ENCODE results near the gene DROSHA.

DNA sequence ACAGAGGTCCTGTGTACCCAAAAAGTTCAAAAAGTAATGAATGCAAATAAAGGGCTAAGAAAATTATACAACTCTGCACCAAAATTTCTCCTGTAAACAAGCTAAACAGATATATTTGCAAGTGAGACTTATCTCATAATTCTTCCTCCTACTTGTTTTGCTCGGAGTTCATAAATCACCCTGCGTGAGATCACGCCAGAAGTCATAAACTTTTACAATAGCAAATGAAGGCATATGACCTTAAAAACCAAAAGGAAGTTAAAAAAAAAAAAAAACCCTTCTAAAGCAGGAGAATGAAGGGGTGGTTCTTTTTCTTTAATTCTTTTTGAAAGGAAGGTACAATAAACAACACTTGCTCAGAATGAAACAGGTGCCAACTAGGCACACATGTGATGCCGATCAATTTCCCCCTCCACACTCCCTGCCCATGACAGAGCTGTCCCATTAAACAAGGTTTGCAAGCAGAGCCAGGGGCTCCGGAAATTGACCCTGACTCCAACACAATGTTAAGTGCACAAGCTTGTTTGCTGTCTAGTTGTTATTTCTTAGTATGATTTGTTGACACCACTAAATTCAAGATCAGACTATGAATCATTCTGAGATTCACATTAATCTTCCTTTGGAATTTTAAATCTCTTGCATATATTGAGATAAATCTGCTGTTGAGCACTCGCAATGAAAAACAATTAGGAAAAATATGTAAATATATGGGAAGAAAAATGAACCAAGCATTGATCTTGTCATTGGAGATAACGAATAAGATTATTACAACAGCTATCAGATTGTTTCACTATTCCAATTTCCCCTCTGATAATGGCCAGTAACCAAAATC, 46.3 kb downstream of the DROSHA start:
- TF ChIP-seq POLR2A (IDR thresholded peaks at IDR 0.05; ENCODE audit: low read depth, low read length) (no peak), POLR2AphosphoS5 (IDR thresholded peaks at IDR 0.05; ENCODE audit: low read depth, low read length) (no peak), TAF1 (IDR thresholded peaks at IDR 0.05; ENCODE audit: low read depth, low read length) (no peak), PAX5 (IDR thresholded peaks at IDR 0.05; ENCODE audit: insufficient read depth, low read length, severe bottlenecking) (no peak), POU2F2 (IDR thresholded peaks at IDR 0.05; ENCODE audit: low read depth, low read length) (no peak), SPI1 (IDR thresholded peaks at IDR 0.05; ENCODE audit: low read depth, low read length) (no peak)

Data from GM12891 (cell line).